22Rv1 (cell line): ENCODE data around the gene TMEM123.

ENCODE experiments used
- CTCF ChIP-seq: fragments of 450-650 bp; IDR thresholded peaks from 2 replicates; pipeline ENCODE4 v1.5.1; 2017; ENCODE audit warnings: mild to moderate bottlenecking
- ZFX ChIP-seq: fragments of 450-650 bp; IDR thresholded peaks from 2 replicates; pipeline ENCODE4 v1.6.1; 2017; ENCODE audit warnings: antibody characterized with exemption, borderline replicate concordance

- TF ChIP-seq CTCF (no peak), ZFX (no peak)
These were observed 37.2 kb downstream of the TMEM123 start for GRCh38 chr11:102415304-102415916.
